Activated naive CD8-positive, alpha-beta T cell treated with anti-CD3 and anti-CD28 coated beads, Interleukin-2, amount 50 U/mL, for 16 hours (primary cell): Measurements from ENCODE around the gene ENPP6.
"Not testable (repeated sequence)": the region's sequence is repeated elsewhere in the genome, so short reads cannot be mapped to it uniquely, and the experiment has no call there.

ENCODE experiments used
- DNase-seq: peaks from one replicate; pipeline ENCODE4 v3.0.0-alpha.2; 2020; ENCODE audit warnings: low read depth, low spot score

Gene ENPP6

DNA sequence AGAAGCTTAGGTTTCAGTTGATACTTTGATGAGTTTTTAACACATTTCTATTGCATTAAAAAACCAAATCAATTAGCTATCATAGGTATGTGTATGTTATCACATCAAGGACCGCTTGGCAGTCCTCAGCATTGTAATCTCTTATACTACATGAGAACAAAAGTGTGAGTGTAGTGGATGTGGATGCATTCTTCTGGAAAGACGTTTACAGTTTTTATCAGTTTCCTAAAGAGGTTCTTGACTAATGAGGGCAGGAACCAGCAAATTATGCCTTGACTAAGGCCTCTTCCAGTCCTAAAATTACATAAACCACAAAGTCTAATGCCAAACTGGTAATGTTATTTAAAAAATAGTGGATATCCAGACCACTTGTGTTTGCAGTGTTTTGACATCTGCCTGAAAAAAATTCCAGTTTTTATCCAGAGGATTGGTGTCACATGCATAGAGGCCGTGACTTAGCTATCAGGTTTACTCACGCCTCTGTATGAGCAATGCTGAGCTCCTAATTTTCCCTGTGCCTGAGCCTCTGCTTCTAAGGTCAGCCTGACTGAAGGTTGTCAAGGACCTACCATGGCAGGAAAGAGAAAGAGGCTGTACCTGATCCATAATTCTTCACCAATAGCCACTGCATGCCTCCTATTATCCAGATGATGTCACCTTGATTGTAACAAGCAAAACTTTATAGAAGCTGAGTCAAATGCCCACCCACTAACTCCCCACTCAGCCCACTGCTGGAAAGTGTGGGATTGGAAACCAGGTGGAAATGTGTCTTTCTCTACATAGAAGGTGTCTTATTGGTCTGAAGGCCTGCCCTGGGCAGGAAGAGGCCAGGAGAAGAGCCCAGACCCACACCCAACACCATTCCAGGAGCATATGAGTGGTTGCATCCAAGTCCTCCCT, 68.7 kb downstream of the ENPP6 start:
- DNase-seq, result no peak

DNA sequence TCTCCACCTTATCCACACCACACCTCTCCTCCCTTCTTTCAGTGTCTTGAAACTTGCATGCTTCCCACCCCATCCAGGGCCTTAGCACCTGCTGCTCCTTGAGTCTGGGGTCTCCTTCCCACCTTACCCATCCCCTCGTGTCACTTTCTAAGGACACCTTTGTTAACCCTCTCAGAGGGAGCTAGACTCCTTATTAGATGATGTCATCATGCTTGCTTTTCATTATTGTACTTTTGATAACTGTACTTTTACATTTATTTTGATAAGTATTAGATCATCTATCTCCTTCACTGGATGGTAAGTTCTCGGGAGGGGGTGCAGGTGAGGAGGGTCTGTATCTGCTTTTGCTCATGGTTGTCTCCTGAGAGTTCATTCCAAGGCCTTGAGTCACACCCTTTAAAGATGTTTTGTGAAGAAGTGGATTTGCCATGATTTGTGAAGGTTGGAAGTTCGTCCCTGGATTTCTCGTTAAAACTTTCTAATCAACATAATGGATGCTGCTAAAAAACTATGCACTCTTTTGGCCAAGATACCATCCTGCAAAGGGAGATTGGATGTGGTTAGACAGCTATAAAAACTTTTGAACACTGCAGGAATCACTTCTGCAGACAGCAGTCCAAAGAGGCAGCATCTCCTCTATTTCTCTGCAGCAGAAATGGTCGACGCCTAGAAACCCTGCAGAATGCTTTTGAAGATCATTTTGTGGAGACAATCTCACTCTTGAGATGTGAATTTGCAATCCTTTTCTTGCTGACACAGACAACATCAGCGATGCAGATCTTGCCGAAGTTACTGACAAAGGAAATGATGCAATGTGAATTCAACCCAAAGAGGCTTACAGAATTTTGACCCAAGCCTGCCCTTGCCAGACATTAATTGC, 69.6 kb downstream of the ENPP6 start:
- no peak for DNase-seq

DNA sequence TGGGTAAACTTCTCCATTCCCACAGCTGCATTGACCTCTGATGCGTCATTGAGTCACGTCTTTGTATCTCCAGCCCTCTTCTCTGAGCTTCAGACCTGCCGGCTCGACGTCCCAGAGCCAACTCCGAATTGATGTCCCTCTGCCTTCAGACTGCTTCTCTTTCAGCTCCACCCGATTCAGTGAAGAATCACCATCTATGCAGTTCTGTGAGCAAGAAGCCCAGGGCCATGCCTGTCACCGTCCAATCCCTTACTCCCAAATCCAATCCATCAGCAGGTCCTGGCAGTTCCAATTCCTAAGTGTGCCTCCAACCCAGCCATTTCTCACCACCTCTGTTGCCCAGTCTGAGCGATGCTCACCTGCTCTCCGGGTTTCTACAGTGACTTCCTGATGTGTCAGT, 70.7 kb downstream of the ENPP6 start:
- no peak for DNase-seq

DNA sequence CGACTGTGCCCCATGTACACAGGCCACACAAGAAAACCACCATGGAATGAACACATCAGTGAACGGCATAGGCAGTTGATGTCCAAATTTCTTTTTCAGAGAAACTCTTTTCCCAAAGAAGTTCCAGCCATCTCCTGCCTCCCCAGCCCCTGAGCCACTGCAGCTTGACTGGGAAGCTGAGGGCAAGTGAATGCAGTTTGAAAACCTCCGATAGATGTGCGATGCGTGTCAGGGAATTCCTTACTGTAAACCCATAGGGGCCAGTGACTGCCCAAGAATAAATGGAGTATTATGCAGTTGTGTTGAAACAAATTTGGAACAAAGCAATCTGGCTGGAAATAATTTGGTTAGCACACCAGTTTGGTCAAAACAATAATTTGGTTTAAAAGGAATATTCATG, 72.1 kb downstream of the ENPP6 start:
- DNase-seq, result no peak

DNA sequence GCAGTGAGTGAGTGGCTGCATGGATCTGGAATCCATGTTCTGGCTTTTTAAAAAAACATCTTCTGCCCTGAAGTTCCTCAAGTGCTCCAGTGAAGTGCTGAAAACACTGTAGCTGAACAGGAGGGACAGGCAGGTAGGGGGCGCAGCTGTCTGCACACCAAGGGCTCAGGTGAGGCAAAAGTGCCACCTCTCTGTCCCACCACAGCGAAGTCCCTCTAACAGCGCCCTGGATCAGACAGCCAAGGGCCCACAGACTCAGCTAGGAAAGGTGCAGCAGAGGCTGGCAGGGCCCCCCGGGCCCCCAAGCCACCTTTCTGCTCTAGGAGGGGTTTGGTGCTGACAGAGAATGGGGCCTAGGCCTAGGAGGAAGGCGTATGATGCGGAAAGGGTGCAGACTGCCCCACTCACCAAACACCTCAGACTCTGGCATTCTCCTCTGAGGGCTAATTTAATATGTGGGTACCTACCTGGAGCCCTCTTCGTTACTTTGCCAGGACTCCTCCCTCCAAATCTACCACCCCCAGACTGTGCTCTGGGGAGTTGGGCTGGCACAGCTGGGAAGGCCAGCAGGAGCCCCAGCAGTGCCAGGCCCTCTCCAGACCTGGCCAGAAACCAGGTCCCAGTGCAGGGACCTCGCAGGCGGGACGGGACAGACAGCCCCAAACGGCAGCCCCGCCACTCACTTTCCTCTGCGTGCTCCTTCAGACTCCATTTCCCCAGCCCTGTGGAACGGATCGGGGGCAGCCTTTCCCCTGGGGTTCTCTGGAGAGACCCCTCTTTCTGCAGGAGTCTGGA, 73.7 kb downstream of the ENPP6 start:
- no peak for DNase-seq

DNA sequence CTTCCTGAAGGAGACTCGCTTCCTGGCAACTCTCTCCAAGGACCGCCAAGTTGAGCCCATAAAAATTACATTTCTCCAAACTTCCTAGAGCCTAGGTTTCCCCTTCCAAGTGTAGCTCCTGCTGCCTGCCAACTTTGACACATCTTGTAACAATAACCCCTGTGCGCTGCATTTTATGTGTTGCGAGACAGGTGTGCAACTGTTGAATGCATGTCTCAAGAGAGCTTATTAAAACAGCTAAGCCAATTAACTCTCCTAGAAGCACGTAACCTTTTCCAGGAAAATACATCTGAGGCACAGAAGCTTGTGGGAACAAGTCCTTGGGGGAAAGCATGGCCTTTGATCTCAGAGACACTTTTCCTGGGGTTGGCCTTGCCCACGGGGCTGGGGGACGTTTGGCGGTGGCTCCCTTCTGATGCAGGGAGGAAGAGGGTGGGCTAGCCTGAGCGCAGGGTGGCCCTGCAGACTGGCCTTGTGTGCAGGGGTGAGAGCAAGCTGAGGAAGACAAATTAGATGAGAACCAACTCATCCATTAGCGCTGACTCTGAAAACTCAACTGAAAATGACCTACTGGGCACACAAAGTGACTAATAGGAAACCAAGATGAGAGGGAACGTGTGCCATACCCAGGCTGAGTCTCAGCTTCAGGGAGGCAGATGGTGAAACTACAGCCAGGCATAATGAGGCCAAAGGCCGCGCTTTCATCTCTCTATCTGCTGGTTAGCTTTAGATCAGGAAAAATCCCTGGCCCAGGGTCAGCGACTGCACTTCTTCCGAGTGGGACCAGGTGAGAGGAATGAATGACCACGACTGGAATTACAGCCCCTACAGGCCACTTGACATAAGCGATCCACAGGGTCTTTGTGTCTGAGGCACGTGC, 75.3 kb downstream of the ENPP6 start:
- DNase-seq, result no peak

DNA sequence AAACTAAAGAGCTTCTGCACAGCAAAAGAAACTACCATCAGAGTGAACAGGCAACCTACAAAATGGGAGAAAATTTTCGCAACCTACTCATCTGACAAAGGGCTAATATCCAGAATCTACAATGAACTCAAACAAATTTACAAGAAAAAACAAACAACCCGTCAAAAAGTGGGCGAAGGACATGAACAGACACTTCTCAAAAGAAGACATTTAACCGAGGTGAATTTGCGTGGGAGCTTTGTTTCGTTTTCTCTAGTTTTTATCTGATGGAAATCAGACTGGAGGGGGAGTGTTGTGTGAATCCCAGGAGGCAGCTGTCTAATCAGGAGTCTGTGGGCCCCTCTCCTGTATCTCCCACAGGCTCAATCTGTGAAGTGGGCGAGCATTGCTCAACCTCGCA, 76.8 kb downstream of the ENPP6 start:
- DNase-seq, result not testable (repeated sequence)

DNA sequence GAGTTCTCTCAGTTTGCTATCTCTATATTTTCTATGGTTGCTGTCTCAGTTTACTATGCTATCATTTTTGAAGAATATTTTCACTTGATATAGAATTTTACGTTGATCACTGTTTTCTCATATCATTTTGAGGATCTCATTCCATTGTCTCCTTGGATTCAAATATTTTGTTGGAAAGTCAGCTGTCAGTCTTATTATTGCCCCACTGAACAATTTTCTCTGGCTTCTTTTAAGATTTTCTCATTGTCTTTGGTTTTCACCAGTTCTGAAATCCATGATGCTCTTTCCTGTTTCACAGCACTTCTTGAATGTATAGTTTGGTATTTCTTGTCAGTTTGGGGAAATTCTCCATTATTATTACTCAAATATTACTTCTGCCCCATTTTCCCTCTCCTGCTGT, 81.1 kb downstream of the ENPP6 start:
- DNase-seq, result no peak

DNA sequence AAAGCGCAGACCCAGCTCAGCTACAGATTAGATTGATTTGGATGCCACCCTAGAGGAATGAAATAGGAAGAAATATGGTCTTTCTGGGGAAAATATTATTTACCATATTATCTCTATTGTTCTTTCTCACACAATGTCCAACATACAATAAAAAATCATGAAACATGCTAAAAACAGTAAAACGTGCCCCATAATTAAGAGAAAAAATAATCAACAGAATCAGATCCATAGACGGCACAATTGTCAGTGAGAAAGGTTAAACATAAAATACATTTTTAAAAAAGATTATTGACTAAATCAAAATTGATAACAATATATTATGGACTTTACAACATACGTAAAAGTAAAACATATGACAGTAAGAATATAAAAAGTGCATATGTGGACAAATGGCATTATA, 90.9 kb downstream of the ENPP6 start:
- no peak for DNase-seq

DNA sequence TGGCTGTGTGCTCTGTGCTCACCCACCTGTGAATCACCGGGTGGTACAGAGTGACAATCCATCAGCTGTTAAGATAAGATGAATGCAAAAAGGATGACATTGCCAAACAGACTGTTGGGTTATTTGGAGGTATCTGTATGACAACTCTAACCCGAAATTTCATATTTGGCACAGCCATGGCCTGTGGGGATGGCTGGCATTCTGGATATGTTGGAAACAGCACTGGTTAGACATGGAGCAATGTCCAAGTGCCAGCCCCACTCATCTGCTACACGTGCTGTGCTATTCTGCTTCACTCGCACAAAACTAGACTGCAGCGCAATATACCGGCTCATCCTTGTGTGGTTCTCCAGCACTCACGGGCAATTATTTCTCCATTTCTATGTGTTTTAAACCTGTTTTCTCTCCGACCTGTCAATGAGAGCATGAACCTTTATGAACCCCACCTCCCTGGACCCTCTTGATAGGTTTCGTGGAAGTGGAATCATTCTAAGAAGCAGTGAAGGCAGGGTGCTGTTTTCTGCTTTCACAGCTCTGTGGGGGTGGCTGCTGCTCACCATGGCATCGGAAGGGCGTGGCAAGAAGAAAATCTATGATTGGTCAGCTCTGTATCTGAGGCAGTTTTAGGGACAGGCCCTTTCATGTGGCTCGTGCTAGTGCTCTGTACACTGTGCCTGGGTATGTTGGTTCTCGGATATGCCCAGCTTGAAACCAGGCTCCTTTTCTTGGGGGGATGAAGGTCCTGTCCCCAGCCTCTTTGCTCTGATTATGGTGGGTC, 94.9 kb downstream of the ENPP6 start:
- no peak for DNase-seq

DNA sequence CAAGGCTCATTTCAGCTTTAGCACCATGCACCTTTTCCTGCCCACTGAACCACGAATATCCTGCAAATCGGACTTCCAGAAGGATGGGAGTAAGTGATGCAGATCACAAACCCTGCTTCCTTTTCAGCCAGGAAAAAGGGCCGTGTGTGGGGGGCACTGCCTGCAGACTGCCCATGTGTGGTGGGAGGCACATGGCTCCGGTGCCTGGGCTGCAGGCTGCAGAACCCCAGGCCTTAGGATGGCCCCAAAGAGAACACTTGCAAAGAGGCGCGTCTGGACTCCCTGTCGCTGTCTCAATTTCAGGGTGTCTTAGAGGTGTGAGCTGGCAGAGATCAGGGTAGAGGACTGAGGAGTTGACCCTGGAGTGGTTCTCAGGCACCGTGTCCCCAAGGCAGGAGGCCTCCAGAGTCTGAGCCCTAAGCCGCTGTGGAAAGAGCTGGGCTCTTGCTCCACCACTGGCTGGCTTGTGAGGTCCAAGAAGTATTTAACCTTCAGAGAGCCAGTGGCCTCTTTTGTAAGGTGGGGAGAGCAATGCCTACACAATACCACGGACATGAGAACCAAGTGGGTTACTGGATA, 97.0 kb downstream of the ENPP6 start:
- DNase-seq, result no peak

DNA sequence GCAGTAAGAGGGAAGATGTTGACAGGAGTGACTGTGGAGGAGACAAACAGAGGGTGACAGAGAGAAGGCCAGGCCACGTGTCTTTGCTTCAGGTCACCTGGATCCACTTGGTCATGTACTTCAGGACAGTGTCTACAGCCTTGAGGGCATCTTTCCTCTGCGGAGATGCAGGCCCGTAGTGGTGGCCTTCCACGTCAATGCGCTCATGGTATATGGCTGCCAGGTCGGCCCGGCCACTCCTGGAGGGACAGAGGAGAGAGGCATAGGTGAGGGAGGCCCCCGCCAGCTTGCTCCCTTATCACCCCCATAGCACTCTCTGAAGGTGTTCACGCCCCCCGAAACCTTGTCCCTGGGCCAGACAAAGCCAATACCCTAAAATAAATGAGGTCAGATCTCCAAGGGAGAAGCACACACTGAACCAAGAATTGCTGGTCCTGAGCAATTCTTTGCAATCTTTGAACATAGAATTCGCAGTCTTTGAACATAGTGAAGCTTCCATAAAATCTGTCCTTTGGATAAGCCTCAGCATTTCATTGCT, 99.9 kb downstream of the ENPP6 start:
- no peak for DNase-seq

DNA sequence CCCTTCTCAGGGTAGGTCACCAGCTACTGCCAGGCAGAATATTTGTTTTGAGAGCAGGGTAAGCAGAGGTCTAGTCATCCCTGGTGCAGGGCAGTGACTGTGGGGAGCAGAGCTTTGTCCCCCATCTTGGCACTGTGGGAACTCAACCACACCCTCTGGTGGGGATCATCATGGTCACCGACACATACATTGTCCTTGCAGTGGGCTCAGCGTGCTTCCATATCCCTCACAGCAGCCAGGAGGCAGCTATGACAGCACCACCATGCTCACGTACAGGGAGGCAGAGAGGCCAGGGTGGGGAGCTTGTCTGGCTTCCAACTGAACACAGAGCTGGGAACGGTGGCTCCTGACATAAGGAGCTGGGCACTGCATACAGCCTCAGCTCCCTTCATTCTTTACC, 102.3 kb downstream of the ENPP6 start:
- no peak for DNase-seq

DNA sequence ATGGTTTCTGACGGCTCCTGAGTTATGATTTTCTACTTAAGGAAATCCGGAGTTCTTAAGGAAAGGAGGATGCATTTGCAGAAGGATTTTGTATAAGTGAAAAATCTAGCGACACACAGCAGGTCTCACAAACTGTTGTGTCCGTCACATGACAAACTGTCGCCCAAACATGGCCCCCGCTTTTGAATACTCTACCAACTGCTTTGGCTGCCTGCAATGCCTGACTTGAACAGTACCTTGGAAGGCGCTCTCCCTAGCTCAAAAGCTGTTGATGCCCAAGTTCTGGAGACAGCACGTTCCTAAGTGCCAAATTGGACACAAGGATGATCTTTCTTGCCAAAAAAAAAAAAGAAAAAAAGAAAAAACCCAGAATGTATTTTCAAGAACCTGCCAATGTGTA, 103.2 kb downstream of the ENPP6 start:
- DNase-seq, result no peak

DNA sequence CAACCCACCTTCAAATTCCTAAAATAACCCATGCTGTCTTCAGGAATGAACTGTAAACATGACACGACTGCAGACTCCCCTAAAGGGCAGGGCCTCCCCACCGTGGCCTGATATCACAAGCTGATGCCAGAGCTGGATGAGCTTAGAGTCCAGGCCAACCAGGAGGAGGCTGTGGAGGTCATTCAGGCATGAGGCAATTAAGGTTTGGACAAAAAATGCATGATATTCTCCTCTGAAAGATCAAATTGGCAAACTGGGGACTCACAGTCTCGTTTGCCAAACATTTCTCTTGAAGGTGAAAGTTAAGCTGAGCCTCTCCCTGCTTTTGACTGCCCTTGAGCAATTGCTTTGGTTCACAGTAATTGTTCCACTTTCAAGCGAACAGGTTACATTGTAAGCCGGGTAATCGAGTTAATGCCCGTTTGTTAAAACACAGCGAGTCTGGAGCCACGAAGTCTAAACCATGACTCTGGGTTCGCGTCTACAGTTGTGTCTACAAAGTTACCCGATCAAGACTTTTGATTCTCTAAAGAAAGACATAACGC, 105.6 kb downstream of the ENPP6 start:
- no peak for DNase-seq

DNA sequence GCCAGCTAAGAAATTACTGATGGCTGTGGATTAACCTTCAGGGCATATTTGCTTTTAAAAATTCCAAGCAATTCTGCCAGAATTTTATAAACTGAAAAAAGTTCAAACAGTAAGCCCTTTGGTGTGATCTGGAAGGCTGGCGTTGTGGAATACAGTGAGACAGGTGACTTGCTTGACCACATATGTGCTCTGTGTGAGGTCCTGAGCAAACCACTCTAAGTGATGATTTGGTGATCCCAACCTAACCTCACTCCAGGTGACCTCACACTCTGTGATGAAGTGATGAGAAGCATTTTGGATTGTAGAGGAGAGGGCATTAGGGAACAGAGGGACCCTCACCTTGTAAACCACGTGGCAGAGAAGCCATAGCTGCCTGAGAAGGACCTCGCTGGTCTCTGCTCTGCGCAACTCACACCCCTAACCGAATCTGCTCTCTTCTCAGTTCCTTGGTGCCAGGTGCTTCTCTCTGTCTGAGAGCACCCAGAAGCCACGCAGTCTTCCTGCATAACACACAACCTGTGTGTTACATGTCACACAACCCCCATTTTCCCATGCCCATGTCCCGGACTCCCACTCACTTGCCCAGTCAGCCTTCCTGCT, 106.3 kb downstream of the ENPP6 start:
- DNase-seq, result no peak

DNA sequence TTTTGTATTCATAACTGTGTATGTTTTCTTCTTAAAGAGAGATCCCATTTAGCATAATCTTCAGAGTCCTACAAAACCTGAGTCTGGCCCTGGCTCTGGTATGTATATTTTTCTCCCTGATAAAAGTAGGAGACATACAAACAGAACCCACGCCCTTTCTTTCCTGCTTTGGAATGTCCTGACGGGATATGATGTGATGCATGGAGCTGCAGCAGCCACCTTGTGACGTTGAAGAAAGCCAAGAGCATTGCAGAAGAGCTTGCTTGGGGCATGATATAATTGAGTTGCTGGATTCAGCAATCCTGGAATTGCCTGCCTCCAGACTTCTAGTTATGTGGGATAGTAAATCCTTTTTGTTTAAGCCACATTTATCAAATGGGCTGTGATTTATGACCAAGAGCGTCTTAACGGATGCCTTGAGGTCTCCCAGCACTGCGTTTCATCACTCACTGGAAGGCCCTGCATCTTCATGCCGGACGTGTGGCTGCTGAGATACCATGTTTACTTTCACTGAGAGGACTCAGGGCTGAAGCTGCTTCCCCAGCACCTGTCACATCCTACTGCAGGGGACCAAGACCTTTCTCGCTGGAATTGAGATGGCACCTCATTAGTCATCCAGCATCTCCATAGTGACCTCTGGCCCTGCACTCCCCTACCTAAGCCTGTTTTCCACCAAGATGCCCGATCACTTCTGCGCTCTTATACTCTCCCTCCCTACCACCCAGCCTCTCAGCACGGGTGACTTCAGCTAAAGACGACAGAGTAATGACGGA, 107.0 kb downstream of the ENPP6 start:
- no peak for DNase-seq

DNA sequence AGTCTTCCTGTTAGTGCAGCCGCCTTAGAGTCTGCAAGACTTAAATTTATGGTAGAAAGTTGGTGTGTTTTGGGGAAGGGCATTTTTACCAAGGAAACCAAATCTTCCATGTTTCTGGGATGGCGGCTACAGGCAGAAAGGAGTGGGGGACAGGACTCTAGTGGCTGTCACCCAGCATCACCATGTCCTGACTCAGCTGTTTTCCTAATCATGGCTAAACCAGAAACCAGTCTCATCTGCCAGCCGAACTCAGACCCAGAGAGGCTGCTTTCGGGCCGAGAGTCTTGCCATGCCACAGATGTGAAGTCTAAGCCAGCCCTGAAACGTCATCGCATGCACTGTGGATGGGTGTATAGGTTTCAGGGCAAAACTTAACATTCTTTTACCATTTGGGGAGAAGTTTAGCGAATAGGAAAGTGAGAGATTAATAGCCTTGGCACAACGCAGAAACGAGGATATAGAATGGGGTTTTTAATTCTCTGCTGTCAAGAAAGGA, 109.6 kb downstream of the ENPP6 start:
- DNase-seq, result no peak
